ENCODE data around the gene WDR20. TPM values are rescaled to one million over a fixed set of nuclear protein-coding genes. Genes with fewer than 3 reads are reported as not detected.

Gene WDR20
- total and polyA plus RNA-seq, 2 donors = 16.4 to 16.8 TPM

GRCh38 chr14:102229071-102229738, 89.5 kb downstream of the WDR20 start:
- WGBS = 98% methylated on average over 43 of the region's 43 CpGs

GRCh38 chr14:102229739-102230092, 90.0 kb downstream of the WDR20 start:
- Histone ChIP-seq H3K27ac (ENCODE audit: low read depth in 1 of 2, low read length in 1 of 2) (no peak overlapping the region), H3K27me3 (ENCODE audit: control insufficient read depth in 2 of 2, insufficient read depth in 1 of 2, low read length in 1 of 2) (no peaks in the 10 kb centered on the region), H3K9me3 (ENCODE audit: control insufficient read depth in 2 of 2, insufficient read depth in 1 of 2, low read length in 1 of 2) (no peaks in the 10 kb centered on the region), H3K4me3 (ENCODE audit: low read length in 2 of 2) (no peak overlapping the region), H3K36me3 (ENCODE audit: control insufficient read depth in 2 of 2, insufficient read depth in 2 of 2, low read length in 1 of 2) (no peaks in the 10 kb centered on the region), H3K4me1 (ENCODE audit: control insufficient read depth in 2 of 2, insufficient read depth in 2 of 2, low read length in 2 of 2) (no peaks in the 10 kb centered on the region)
- DNase-seq (ENCODE audit: low read depth in 6 of 9, low spot score in 9 of 9) = no peak
- 97% methylated on average over 9 of the region's 9 CpGs for WGBS

More at GRCh38 chr14:102229071-102229738, 89.5 kb downstream of the WDR20 start:
- Histone ChIP-seq H3K27me3 (ENCODE audit: control insufficient read depth in 2 of 2, insufficient read depth in 1 of 2, low read length in 1 of 2) (no peaks in the 10 kb centered on the region), H3K4me3 (ENCODE audit: low read length in 2 of 2) (no peak overlapping the region), H3K27ac (ENCODE audit: low read depth in 1 of 2, low read length in 1 of 2) (no peak overlapping the region), H3K4me1 (ENCODE audit: control insufficient read depth in 2 of 2, insufficient read depth in 2 of 2, low read length in 2 of 2) (no peaks in the 10 kb centered on the region), H3K36me3 (ENCODE audit: control insufficient read depth in 2 of 2, insufficient read depth in 2 of 2, low read length in 1 of 2) (no peaks in the 10 kb centered on the region), H3K9me3 (ENCODE audit: control insufficient read depth in 2 of 2, insufficient read depth in 1 of 2, low read length in 1 of 2) (no peaks in the 10 kb centered on the region)
- no peak for DNase-seq (ENCODE audit: low read depth in 6 of 9, low spot score in 9 of 9)

GRCh38 chr14:102230481-102231210, 90.9 kb downstream of the WDR20 start:
- Histone ChIP-seq H3K4me1 (ENCODE audit: control insufficient read depth in 2 of 2, insufficient read depth in 2 of 2, low read length in 2 of 2) (no peaks in the 10 kb centered on the region), H3K36me3 (ENCODE audit: control insufficient read depth in 2 of 2, insufficient read depth in 2 of 2, low read length in 1 of 2) (no peaks in the 10 kb centered on the region), H3K9me3 (ENCODE audit: control insufficient read depth in 2 of 2, insufficient read depth in 1 of 2, low read length in 1 of 2) (no peaks in the 10 kb centered on the region), H3K27ac (ENCODE audit: low read depth in 1 of 2, low read length in 1 of 2) (no peak overlapping the region), H3K4me3 (ENCODE audit: low read length in 2 of 2) (no peak overlapping the region), H3K27me3 (ENCODE audit: control insufficient read depth in 2 of 2, insufficient read depth in 1 of 2, low read length in 1 of 2) (no peaks in the 10 kb centered on the region)
- WGBS = 96% methylated on average over 22 of the region's 22 CpGs
- no peak for DNase-seq (ENCODE audit: low read depth in 6 of 9, low spot score in 9 of 9)

DNA sequence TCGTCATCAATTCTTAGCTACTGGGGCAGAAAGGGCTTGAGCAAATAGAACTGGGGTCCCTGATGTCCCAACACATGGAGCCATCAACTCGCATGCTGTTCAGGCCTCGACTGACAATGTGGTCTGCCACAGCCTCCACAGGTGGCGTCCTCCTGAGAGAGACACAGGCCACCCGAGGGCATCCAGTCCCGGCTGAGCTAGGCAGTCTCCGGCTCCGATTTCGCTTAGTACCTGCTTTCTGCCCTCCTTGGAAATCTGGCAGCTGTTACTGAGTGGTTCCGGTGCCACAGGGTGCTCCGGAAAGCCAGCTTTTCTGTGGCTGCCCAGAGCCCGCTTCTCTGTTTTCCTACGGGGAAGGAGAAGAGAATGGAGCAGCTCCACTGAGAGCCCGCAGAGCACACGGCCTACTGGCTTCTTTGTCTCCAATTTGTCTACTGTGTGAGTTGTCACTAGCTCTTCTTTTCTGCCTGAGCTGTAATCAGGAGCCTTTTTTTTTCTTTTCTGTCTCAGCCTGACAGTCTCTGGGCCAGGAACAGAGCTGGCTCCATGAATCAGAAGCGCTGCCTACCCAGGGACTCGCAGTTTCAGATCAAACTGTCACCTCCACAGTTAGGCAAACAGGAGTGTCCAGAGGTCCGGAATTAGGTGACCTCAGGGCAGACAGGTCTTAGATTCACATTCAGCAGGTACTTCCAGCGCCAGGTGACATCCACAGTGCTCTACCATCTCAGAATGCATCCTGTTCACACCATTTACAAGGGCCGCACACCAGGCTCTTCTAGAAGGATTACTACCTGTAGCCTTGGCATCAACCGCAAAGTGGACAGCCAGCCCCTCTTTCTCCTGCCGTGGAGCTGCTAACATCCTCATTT, 92.0 kb downstream of the WDR20 start:
- Histone ChIP-seq H3K4me3 (ENCODE audit: low read length in 2 of 2) (no peak overlapping the region), H3K4me1 (ENCODE audit: control insufficient read depth in 2 of 2, insufficient read depth in 2 of 2, low read length in 2 of 2) (no peaks in the 10 kb centered on the region), H3K9me3 (ENCODE audit: control insufficient read depth in 2 of 2, insufficient read depth in 1 of 2, low read length in 1 of 2) (no peaks in the 10 kb centered on the region), H3K27ac (ENCODE audit: low read depth in 1 of 2, low read length in 1 of 2) (no peak overlapping the region), H3K36me3 (ENCODE audit: control insufficient read depth in 2 of 2, insufficient read depth in 2 of 2, low read length in 1 of 2) (no peaks in the 10 kb centered on the region), H3K27me3 (ENCODE audit: control insufficient read depth in 2 of 2, insufficient read depth in 1 of 2, low read length in 1 of 2) (no peaks in the 10 kb centered on the region)
- DNase-seq (ENCODE audit: low read depth in 6 of 9, low spot score in 9 of 9) = no peak
- whole genome bisulfite sequencing = 96% methylated on average over 22 of the region's 22 CpGs

GRCh38 chr14:102232348-102232625, 92.6 kb downstream of the WDR20 start:
- Histone ChIP-seq H3K4me3 (ENCODE audit: low read length in 2 of 2) (no peak overlapping the region), H3K36me3 (ENCODE audit: control insufficient read depth in 2 of 2, insufficient read depth in 2 of 2, low read length in 1 of 2) (no peaks in the 10 kb centered on the region), H3K27ac (ENCODE audit: low read depth in 1 of 2, low read length in 1 of 2) (no peak overlapping the region), H3K27me3 (ENCODE audit: control insufficient read depth in 2 of 2, insufficient read depth in 1 of 2, low read length in 1 of 2) (no peaks in the 10 kb centered on the region), H3K9me3 (ENCODE audit: control insufficient read depth in 2 of 2, insufficient read depth in 1 of 2, low read length in 1 of 2) (no peaks in the 10 kb centered on the region), H3K4me1 (ENCODE audit: control insufficient read depth in 2 of 2, insufficient read depth in 2 of 2, low read length in 2 of 2) (no peaks in the 10 kb centered on the region)
- no peak for DNase-seq (ENCODE audit: low read depth in 6 of 9, low spot score in 9 of 9)
- 96% methylated on average over 9 of the region's 9 CpGs for WGBS

GRCh38 chr14:102233081-102233480, 93.4 kb downstream of the WDR20 start:
- H3K4me1 ChIP-seq (ENCODE audit: control insufficient read depth in 2 of 2, insufficient read depth in 2 of 2, low read length in 2 of 2) = no peaks in the 10 kb centered on the region
- no peaks in the 10 kb centered on the region for H3K27me3 ChIP-seq (ENCODE audit: control insufficient read depth in 2 of 2, insufficient read depth in 1 of 2, low read length in 1 of 2)
- H3K27ac ChIP-seq (ENCODE audit: low read depth in 1 of 2, low read length in 1 of 2) = no peak overlapping the region
- no peaks in the 10 kb centered on the region for H3K36me3 ChIP-seq (ENCODE audit: control insufficient read depth in 2 of 2, insufficient read depth in 2 of 2, low read length in 1 of 2)
- no peaks in the 10 kb centered on the region for H3K9me3 ChIP-seq (ENCODE audit: control insufficient read depth in 2 of 2, insufficient read depth in 1 of 2, low read length in 1 of 2)
- 96% methylated on average over 6 of the region's 6 CpGs for WGBS
- no peak for DNase-seq (ENCODE audit: low read depth in 6 of 9, low spot score in 9 of 9)
- H3K4me3 ChIP-seq (ENCODE audit: low read length in 2 of 2) = no peak overlapping the region

DNA sequence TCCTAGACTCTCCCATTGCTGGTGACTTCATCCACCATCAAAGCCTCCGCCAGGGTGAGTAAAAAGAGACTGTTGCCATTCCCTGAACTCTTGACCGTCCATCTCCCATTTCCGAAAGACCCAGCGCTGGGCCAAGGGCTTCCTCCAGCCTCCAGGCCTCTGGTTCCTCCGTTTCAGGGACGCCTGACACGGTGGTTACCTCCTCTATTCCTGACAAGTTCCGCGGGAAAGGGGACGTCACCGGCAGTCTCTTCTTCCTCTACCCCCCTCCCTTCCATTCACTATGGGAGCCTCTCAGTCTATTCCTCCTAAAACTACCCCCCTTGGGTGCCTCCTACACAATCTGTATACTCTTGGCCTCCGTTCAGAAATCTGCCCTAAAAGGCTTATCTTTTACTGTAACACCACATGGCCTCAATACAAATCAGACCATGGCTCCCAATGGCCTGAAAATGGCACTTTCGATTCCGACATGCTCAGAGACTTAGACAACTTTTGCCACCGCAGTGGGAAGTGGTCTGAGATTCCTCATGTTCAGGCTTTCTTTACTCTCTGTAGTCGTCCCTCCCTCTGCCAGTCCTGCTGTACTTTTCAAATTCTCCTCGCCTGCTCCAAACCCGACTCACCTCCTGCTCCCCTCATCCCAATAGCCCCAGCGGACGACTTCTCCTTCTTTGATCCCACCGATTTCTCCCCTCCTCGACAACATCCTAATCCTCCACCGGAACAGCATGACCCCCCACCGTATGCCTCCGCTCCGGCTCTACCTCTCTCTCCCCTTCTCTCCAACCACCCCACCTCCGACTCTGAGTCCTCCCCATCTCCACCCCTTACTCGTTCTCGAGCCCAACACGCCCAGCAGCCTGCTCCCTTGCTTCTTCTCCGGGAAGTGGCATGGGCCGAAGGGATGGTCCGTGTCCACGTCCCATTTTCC, 94.9 kb downstream of the WDR20 start:
- WGBS = 81% methylated on average over 34 of the region's 34 CpGs
- peak overlapping the region in 1 of 2 donors; percentile 10 for H3K4me3 ChIP-seq (ENCODE audit: low read length in 2 of 2)

GRCh38 chr14:102235275-102235897, 95.7 kb downstream of the WDR20 start:
- 52% methylated on average over 19 of the region's 19 CpGs for WGBS
- no peaks in the 10 kb centered on the region for H3K27me3 ChIP-seq (ENCODE audit: control insufficient read depth in 2 of 2, insufficient read depth in 1 of 2, low read length in 1 of 2)
- DNase-seq (ENCODE audit: low read depth in 6 of 9, low spot score in 9 of 9) = peak; percentile 34 to 83 (median 59)
- H3K36me3 ChIP-seq (ENCODE audit: control insufficient read depth in 2 of 2, insufficient read depth in 2 of 2, low read length in 1 of 2) = no peaks in the 10 kb centered on the region
- peak overlapping the region in 1 of 2 donors; percentile 10 for H3K4me3 ChIP-seq (ENCODE audit: low read length in 2 of 2)
- no peaks in the 10 kb centered on the region for H3K4me1 ChIP-seq (ENCODE audit: control insufficient read depth in 2 of 2, insufficient read depth in 2 of 2, low read length in 2 of 2)
- no peaks in the 10 kb centered on the region for H3K9me3 ChIP-seq (ENCODE audit: control insufficient read depth in 2 of 2, insufficient read depth in 1 of 2, low read length in 1 of 2)
- no peak overlapping the region for H3K27ac ChIP-seq (ENCODE audit: low read depth in 1 of 2, low read length in 1 of 2)

More for the DNA sequence above, 94.9 kb downstream of the WDR20 start:
- no peaks in the 10 kb centered on the region for H3K9me3 ChIP-seq (ENCODE audit: control insufficient read depth in 2 of 2, insufficient read depth in 1 of 2, low read length in 1 of 2)
- H3K27ac ChIP-seq (ENCODE audit: low read depth in 1 of 2, low read length in 1 of 2) = no peak overlapping the region
- H3K4me1 ChIP-seq (ENCODE audit: control insufficient read depth in 2 of 2, insufficient read depth in 2 of 2, low read length in 2 of 2) = no peaks in the 10 kb centered on the region
- no peaks in the 10 kb centered on the region for H3K27me3 ChIP-seq (ENCODE audit: control insufficient read depth in 2 of 2, insufficient read depth in 1 of 2, low read length in 1 of 2)
- H3K36me3 ChIP-seq (ENCODE audit: control insufficient read depth in 2 of 2, insufficient read depth in 2 of 2, low read length in 1 of 2) = no peaks in the 10 kb centered on the region
- DNase-seq (ENCODE audit: low read depth in 6 of 9, low spot score in 9 of 9) = no peak
